HT-29 (cell line): ENCODE data around the gene SLC25A51. TPM values are rescaled to one million over a fixed set of nuclear protein-coding genes. Genes with fewer than 3 reads are reported as not detected.

Experiments
- DNase-seq: peaks from one replicate; pipeline ENCODE4 v3.0.0-alpha.2; 2015; ENCODE audit warnings: low spot score
- total RNA-seq: library from RNA; depleted of rRNA; stranded (reverse); fragments of >200 nt; shearing (Covaris generic); gene quantifications from 2 replicates; pipeline ENCODE4 v1.2.3, GENCODE V29; 2014

Gene SLC25A51
- total RNA-seq, 1 experiment from 2014 or later: 9.9 TPM

- no peak for DNase-seq
Observed at GRCh38 chr9:37937366-37937765, 33.4 kb upstream of the SLC25A51 start.

GRCh38 chr9:37936965-37937364, 33.0 kb upstream of the SLC25A51 start:
- no peak for DNase-seq

GRCh38 chr9:37936376-37936775, 32.4 kb upstream of the SLC25A51 start:
- DNase-seq: no peak

GRCh38 chr9:37935096-37935495, 31.2 kb upstream of the SLC25A51 start:
- no peak for DNase-seq

- no peak for DNase-seq
Observed at GRCh38 chr9:37931592-37931991, 27.7 kb upstream of the SLC25A51 start.

- no peak for DNase-seq
Observed at GRCh38 chr9:37929441-37929895, 25.5 kb upstream of the SLC25A51 start.

- no peak for DNase-seq
Observed at GRCh38 chr9:37928552-37929430, 24.9 kb upstream of the SLC25A51 start.

GRCh38 chr9:37927601-37928551, 23.9 kb upstream of the SLC25A51 start:
- DNase-seq: no peak

GRCh38 chr9:37927132-37927531, 23.2 kb upstream of the SLC25A51 start:
- no peak for DNase-seq

GRCh38 chr9:37926737-37927118, 22.8 kb upstream of the SLC25A51 start:
- DNase-seq: no peak

- no peak for DNase-seq
Observed at GRCh38 chr9:37925786-37926736, 22.1 kb upstream of the SLC25A51 start.

GRCh38 chr9:37925006-37925405, 21.1 kb upstream of the SLC25A51 start:
- no peak for DNase-seq

- DNase-seq: no peak
Observed at GRCh38 chr9:37924538-37924937, 20.6 kb upstream of the SLC25A51 start.

GRCh38 chr9:37923796-37924427, 20.0 kb upstream of the SLC25A51 start:
- no peak for DNase-seq

- DNase-seq: no peak
Observed at GRCh38 chr9:37923118-37923795, 19.3 kb upstream of the SLC25A51 start.

GRCh38 chr9:37922363-37923117, 18.6 kb upstream of the SLC25A51 start:
- no peak for DNase-seq

- no peak for DNase-seq
Observed at GRCh38 chr9:37921546-37922300, 17.8 kb upstream of the SLC25A51 start.

- no peak for DNase-seq
Observed at GRCh38 chr9:37921168-37921510, 17.2 kb upstream of the SLC25A51 start.
